HG02973 (cell line): ENCODE measurements around the gene LRRN4CL.

Experiments
- ATAC-seq: cut with Tn5 transposase; IDR thresholded peaks from one replicate; pipeline ENCODE4 v1.9.1; 2021; ENCODE audit warnings: moderate library complexity; ENCODE audit not compliant: unreplicated experiment

The LRRN4CL gene

DNA sequence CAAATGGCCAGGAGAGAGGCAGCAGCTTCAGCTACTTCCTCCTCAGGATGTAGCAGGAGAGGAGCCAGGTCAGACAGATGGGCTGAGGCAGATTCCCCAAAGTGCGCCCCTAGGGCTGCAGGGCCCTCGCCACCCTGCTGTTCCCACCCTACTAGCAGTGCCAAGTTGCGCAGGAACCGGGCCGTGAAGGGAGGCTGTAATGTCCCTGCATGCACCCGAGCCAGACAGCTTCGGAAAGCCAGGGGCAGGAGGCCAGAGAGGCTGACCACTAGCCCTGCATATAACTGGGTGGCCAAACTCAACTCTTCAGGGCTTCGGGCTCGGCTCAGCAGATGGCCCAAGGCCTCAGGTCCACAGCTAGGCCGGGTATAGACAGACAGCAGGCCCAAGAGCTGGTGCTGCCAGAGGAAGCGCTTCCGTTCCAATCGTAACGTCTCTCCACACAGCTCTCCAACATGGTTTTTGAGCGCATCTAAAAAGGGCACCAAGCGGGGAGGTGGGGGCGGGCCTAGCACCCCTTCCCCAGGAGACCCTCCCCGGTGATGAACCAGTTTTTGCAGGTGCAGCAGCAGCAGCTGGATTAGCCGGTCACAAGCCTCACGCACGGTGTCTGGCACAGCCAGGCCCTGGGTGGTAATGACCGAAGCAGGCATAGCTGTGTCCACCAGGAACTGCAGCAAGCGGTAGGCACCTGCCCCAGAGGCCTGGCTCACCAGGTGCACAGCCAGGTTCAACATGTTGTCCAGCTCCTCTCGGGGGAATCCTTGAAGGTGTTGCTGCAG is 41.0 kb downstream of the LRRN4CL start:
- no peak for ATAC-seq

DNA sequence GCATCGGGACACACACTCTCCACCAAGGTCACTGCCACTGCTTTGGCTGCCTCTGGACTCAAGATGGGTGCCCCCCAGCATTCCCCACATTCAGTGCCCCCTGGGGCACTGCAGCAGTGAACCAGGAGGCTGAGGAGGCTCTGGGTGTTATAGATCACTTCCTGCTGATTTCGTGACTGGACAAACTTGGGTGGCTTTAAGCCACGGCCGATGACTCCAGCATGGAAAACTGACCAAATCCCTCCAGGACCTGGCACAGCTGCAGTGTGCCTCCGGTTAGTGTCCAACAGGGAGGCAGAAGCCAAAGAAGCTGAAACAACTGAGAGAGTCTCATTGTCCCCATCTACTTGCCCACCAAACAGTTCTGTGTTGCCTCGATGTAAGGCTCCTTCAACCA is 41.7 kb downstream of the LRRN4CL start:
- ATAC-seq = no peak

DNA sequence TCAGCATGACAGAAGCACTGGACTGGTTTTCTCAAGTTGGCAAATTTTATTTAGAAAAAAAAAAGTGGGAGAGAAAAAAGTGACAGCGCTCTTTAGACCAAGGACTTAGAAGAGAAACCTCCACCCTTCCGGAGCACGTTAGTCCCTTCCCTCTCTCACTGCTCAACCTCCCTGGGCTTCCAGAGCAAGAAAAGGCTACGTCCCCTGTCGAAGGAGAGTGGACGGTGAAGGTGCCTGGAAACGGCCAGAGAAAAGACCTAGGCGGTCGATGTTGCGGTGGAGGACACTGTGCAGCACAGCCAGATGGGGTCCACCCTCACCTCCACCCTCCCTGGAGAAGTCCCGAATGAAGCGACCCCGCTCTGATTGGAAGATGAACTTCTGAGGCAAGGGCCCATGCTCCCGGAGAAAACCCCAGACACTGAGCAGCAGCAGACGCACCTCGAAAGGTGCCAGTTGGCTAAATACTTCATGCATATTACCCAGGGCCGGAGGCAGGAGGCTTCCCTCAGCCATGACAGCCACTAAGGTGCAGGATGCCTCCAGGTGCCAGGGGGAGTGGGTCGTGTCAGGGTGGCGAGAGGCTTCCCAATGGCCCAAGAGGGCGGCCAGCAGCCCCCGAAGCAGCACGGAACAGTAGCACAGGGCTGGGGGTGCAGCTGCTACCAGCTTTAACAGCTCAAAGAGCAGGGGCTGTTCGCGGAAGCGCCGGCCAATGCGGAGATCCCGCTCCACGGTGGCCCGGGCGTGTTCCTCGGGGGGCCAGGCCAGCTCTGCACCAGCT is 42.3 kb downstream of the LRRN4CL start:
- no peak for ATAC-seq

DNA sequence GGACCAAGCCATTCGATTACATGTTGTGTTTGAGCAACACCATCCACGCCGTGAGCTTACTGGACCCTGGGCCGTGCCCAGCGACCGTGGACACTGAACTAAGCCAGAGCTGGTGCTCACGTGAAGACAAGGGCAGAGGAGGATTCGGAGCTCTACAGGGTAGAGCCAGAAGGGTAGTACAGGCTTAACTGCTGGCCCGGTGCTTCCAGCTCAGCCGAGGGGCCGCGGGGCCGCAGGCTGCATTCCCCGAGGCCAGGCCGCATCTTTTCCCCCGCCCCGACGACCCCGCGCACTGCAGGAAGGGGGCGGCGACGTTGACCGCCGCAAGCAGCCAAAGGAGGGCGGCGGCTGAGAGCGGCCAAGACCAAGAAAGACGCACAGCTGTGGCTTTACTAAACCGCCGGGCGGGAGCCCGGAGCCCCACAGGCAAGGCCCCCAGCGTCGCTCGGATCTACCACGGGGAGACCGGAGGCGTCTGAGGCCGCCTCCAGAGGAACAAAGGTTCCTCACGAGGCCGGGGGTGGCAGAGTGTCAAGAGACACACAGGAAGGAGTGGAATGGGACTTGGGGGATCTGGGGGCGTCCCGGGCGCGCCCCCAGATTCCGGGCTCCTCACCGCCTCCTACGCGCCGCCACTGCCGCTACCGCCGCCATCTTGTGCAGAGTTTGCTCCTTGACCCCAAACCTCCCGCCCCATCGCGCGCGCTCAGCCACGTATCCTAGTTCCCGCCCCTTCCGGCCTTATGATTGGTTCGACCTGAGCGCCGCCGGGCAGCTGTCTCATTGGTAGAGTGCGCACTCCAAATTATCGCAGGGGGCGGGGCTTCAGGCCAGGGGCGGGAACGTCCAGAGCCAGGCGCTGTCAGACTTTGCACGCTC is 43.1 kb downstream of the LRRN4CL start, which contains the start of gene GANAB:
Gene GANAB (minus strand): TSS at position 668 of the 879 bp plus-strand sequence. CDS start 14 bp downstream, at position 654.
- peak; percentile 84 for ATAC-seq

GRCh38 chr11:62645671-62645945 is 43.7 kb downstream of the LRRN4CL start:
- no peak for ATAC-seq

- no peak for ATAC-seq
Observed at GRCh38 chr11:62644220-62644619, 45.1 kb downstream of the LRRN4CL start.
